Thyroid gland (tissue), 4 donors: ENCODE results near the gene DCDC1. TPM values are rescaled to one million over a fixed set of nuclear protein-coding genes. Genes with fewer than 3 reads are reported as not detected.
A peak's percentile ranks its signal among the peaks of the same experiment; 100 is the strongest.

Experiments used
- DNase-seq, 2 donors: peaks; one replicate each; pipeline ENCODE4 v3.0.0-alpha.2; 2019
- H3K27ac ChIP-seq, 3 donors: fragments of 200-600 bp; sonication (generic); 1 replicate in 2 of 3; 2 replicates in 1 of 3; pipeline ENCODE4 v1.5.1; 2016 to 2019; ENCODE audit warnings: mild to moderate bottlenecking in 1 of 3, moderate library complexity in 1 of 3
- H3K27me3 ChIP-seq: fragments of 200-600 bp; sonication (generic); one replicate; pipeline ENCODE4 v1.5.1; 2019
- H3K36me3 ChIP-seq, 2 donors: fragments of 200-600 bp; sonication (generic); one replicate each; pipeline ENCODE4 v1.5.1; 2016 to 2019
- H3K4me1 ChIP-seq, 2 donors: fragments of 200-600 bp; sonication (generic); one replicate each; pipeline ENCODE4 v1.5.1; 2017 to 2019
- H3K4me3 ChIP-seq, 3 donors: fragments of 200-600 bp; sonication (generic); replicated peaks in 1 of 3; 1 replicate in 2 of 3; 2 replicates in 1 of 3; pipeline ENCODE4 v1.5.1; 2016; ENCODE audit warnings: mild to moderate bottlenecking in 1 of 3
- H3K9me3 ChIP-seq: fragments of 200-600 bp; sonication (generic); one replicate; pipeline ENCODE4 v1.5.1; 2017
- POLR2A ChIP-seq, 2 donors: fragments of 450-650 bp; IDR thresholded peaks; one replicate each; pipeline ENCODE4 v1.6.1; 2017; ENCODE audit warnings: antibody characterized with exemption in 2 of 2, mild to moderate bottlenecking in 2 of 2, moderate library complexity in 1 of 2
- WGBS, 2 donors: methylation state at CpG; one replicate each; pipeline ENCODE4 v1.1.5; 2017; 5-methylcytosine and 5-hydroxymethylcytosine counted together
- intact Hi-C: fragments of 100-400 bp; cut with DNase I; formaldehyde crosslinking; loops from one replicate; pipeline ENCODE4 v1.15.1; 2023
- total RNA-seq, 4 donors: library from RNA; depleted of rRNA; stranded (reverse); fragments of >200 nt; gene quantifications; one replicate each; pipeline ENCODE4 v1.2.3, GENCODE V29; 2016
- TF ChIP-seq, protein P1 (sequence below), 6 experiments: fragments of 200-600 bp in 3 of 6; fragments of 450-650 bp in 3 of 6; sonication (generic) in 3 of 6; IDR thresholded peaks; one replicate each; pipeline ENCODE4 v1.5.1; 2016 to 2019; ENCODE audit warnings: antibody characterized with exemption in 6 of 6, mild to moderate bottlenecking in 2 of 6, inconsistent platforms in 1 of 6, moderate library complexity in 1 of 6

The DCDC1 gene
- total RNA-seq, 4 donors from 2014 or later: 4.4 to 17.2 (median 9.9) TPM

DNA sequence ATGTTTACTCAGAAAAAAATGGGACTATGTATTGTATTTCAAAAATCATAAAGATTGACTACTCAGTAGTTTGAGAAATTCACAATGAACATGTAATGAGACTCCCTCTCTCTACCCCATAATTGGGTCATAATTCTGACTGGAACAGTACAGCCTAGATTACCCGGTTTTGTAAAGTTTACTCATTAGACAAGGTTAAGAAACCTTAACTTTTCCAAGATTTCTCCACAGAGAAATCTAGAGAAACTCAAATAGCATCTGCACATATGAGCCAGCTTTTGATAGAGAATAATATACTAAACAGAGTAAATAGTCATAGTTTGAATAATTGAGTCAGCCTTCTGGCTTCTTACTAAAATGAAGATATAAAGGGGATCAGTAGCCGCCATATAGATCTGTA, 452.3 kb downstream of the DCDC1 start:
- H3K27me3 ChIP-seq: no peaks in the 10 kb centered on the region
- H3K9me3 ChIP-seq: no peaks in the 10 kb centered on the region
- WGBS, 2 donors: 89% methylated on average over 2 of the region's 2 CpGs
- DNase-seq: no peak
- no peaks in the 10 kb centered on the region for H3K36me3 ChIP-seq
- no peak overlapping the region for H3K4me3 ChIP-seq
- intact Hi-C loops: loop anchor here (10.0 kb wide), 1 partner anchor 572 kb away; no protein-coding TSS in a partner anchor
- H3K27ac ChIP-seq: no peak overlapping the region
- no peaks in the 10 kb centered on the region for H3K4me1 ChIP-seq
- no peak for TF ChIP-seq POLR2A (IDR thresholded peaks at IDR 0.05)
- TF ChIP-seq, protein P1, sequence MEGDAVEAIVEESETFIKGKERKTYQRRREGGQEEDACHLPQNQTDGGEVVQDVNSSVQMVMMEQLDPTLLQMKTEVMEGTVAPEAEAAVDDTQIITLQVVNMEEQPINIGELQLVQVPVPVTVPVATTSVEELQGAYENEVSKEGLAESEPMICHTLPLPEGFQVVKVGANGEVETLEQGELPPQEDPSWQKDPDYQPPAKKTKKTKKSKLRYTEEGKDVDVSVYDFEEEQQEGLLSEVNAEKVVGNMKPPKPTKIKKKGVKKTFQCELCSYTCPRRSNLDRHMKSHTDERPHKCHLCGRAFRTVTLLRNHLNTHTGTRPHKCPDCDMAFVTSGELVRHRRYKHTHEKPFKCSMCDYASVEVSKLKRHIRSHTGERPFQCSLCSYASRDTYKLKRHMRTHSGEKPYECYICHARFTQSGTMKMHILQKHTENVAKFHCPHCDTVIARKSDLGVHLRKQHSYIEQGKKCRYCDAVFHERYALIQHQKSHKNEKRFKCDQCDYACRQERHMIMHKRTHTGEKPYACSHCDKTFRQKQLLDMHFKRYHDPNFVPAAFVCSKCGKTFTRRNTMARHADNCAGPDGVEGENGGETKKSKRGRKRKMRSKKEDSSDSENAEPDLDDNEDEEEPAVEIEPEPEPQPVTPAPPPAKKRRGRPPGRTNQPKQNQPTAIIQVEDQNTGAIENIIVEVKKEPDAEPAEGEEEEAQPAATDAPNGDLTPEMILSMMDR (IDR thresholded peaks at IDR 0.05): no peak

GRCh38 chr11:30916764-30917163, 452.8 kb downstream of the DCDC1 start:
- intact Hi-C loops: loop anchor here (10.0 kb wide), 1 partner anchor 572 kb away; no protein-coding TSS in a partner anchor
- Histone ChIP-seq H3K27me3 (no peaks in the 10 kb centered on the region), H3K4me1 (no peaks in the 10 kb centered on the region), H3K36me3 (no peaks in the 10 kb centered on the region), H3K27ac (no peak overlapping the region), H3K9me3 (no peaks in the 10 kb centered on the region), H3K4me3 (no peak overlapping the region)
- TF ChIP-seq, protein P1 (IDR thresholded peaks at IDR 0.05): no peak
- TF ChIP-seq POLR2A (IDR thresholded peaks at IDR 0.05): no peak
- 90 to 93% methylated on average over 4 of the region's 4 CpGs for WGBS, 2 donors
- no peak for DNase-seq

GRCh38 chr11:30914143-30914762, 455.3 kb downstream of the DCDC1 start:
- H3K36me3 ChIP-seq: no peaks in the 10 kb centered on the region
- WGBS, 2 donors: 16 to 17% methylated on average over 8 of the region's 8 CpGs
- H3K9me3 ChIP-seq: no peaks in the 10 kb centered on the region
- no peak for TF ChIP-seq POLR2A (IDR thresholded peaks at IDR 0.05)
- TF ChIP-seq, protein P1 (IDR thresholded peaks at IDR 0.05): peak in 4 of 6 experiments; percentile 15 to 74 (median 42)
- H3K4me1 ChIP-seq: no peaks in the 10 kb centered on the region
- peak; percentile 55 to 71 for DNase-seq
- H3K27ac ChIP-seq: no peak overlapping the region
- intact Hi-C loops: loop anchor here (10.0 kb wide), 1 partner anchor 569 kb away; no protein-coding TSS in a partner anchor
- no peaks in the 10 kb centered on the region for H3K27me3 ChIP-seq
- H3K4me3 ChIP-seq: no peak overlapping the region

GRCh38 chr11:30911247-30911646, 458.3 kb downstream of the DCDC1 start:
- H3K27me3 ChIP-seq: no peaks in the 10 kb centered on the region
- no peaks in the 10 kb centered on the region for H3K36me3 ChIP-seq
- no peaks in the 10 kb centered on the region for H3K4me1 ChIP-seq
- no peak overlapping the region for H3K4me3 ChIP-seq
- TF ChIP-seq POLR2A (IDR thresholded peaks at IDR 0.05): no peak
- TF ChIP-seq, protein P1 (IDR thresholded peaks at IDR 0.05): no peak
- intact Hi-C loops: loop anchor here (10.0 kb wide), 1 partner anchor 566 kb away; no protein-coding TSS in a partner anchor
- no peaks in the 10 kb centered on the region for H3K9me3 ChIP-seq
- no peak for DNase-seq
- H3K27ac ChIP-seq: no peak overlapping the region

DNA sequence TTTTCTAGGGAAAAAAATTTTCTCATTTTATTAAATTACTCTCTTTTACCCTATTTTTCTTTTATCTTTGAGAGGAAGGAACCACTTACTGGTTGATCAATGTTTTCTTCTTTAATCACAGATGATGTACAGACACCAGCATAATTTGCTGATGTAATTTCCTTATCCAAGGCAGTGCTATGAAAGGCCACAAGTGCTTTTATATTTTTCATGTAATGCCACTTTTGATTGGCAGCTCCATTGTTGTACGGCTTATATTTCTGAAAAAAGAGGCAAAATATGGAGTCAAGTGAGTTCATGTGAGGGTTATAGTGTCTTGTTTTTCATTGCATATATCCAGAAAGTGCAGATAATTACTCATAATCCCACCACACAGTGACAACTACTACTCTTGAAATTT, 460.7 kb downstream of the DCDC1 start:
- H3K4me1 ChIP-seq: no peaks in the 10 kb centered on the region
- H3K9me3 ChIP-seq: no peaks in the 10 kb centered on the region
- no peaks in the 10 kb centered on the region for H3K36me3 ChIP-seq
- H3K27ac ChIP-seq: no peak overlapping the region
- no peak for TF ChIP-seq POLR2A (IDR thresholded peaks at IDR 0.05)
- TF ChIP-seq, protein P1 (IDR thresholded peaks at IDR 0.05): no peak
- intact Hi-C loops: no loop called here
- H3K4me3 ChIP-seq: no peak overlapping the region
- no peaks in the 10 kb centered on the region for H3K27me3 ChIP-seq
- whole genome bisulfite sequencing, 2 donors: 79 to 86% methylated on average over 1 of the region's 1 CpG
- DNase-seq: no peak
